Measurements from ENCODE around the gene MAB21L1. TPM values are rescaled to one million over a fixed set of nuclear protein-coding genes. Genes with fewer than 3 reads are reported as not detected.

The MAB21L1 gene
- total and polyA plus RNA-seq, 2 of the 8 experiments (the other 6 are each of a cell fraction or from before 2014, with no cell fraction given) = not detected

DNA sequence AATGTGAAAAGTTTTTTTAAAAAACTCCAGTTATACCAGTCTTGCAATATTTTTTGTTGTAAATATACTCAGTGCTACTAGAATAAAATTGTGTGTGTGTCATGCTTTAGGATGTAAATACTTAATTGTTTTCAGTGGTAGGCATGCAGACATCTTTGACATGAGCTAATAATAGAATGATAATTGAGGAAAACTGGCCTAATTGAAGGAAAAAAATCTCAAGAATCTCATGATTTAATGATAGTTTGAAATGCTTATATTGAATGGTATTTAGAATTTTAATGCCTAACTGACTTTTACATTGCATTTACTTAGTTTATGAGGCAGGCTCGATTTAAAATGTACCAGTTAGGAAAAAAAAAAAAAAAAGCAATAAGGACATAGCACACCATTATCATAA, 3.2 kb upstream of the MAB21L1 start:
- Histone ChIP-seq H2BK120ac (replicated peaks; ENCODE audit: low read depth, low read length) (no peak overlapping the region), H2BK15ac (ENCODE audit: low read length) (no peak overlapping the region)
- 67% methylated on average over 1 of the region's 1 CpG; no CpG with 5 or more reads in 1 of the 2 experiments for WGBS, 2 experiments (ENCODE audit: extremely low coverage in 1 of 2, insufficient coverage in 1 of 2, insufficient read length in 1 of 2, insufficient replicate concordance in 2 of 2, low coverage in 1 of 2, low lambda C conversion rate in 2 of 2, missing lambda C conversion rate in 1 of 2)

More for the DNA sequence above, 3.2 kb upstream of the MAB21L1 start:
- Histone ChIP-seq H3K36me3 (ENCODE audit: control insufficient read depth in 2 of 4, insufficient read depth in 4 of 4, low read length in 3 of 4) (no peaks in the 10 kb centered on the region), H3K18ac (ENCODE audit: extremely low read depth, low read length) (no peak overlapping the region), H3K79me1 (ENCODE audit: low read depth, low read length) (no peaks in the 10 kb centered on the region), H3K4me3 (ENCODE audit: extremely low read depth in 1 of 4, insufficient read depth in 2 of 4, low read depth in 3 of 4, low read length in 4 of 4) (peak overlapping the region in 1 of 4 experiments; percentile 66; a peak in 1 of 8 replicates), H2BK12ac (ENCODE audit: low read depth, low read length) (no peak overlapping the region), H3K79me2 (ENCODE audit: control insufficient read depth in 1 of 2, insufficient read depth in 2 of 2, low read length in 2 of 2) (no peaks in the 10 kb centered on the region), H2BK5ac (ENCODE audit: low read depth, low read length) (no peak overlapping the region), H3K23ac (ENCODE audit: insufficient read length) (no peak overlapping the region), H3K9me3 (ENCODE audit: insufficient read depth in 2 of 2, low read depth in 1 of 2, low read length in 1 of 2) (no peaks in the 10 kb centered on the region), H3K14ac (ENCODE audit: insufficient read length) (no peak overlapping the region), H2AK5ac (ENCODE audit: low read depth, low read length) (no peak overlapping the region), H3K4me1 (replicated peaks in 1 of 4; ENCODE audit: control insufficient read depth in 3 of 4, insufficient read depth in 4 of 4, low read length in 3 of 4) (peaks cover 6 to 27% (median 20%) of the 10 kb centered on the region in 4 experiments), H3K4me2 (ENCODE audit: insufficient read depth in 1 of 2, low read depth in 2 of 2, low read length in 2 of 2) (peak overlapping the region in 1 of 2 experiments; percentile 98; a peak in 1 of 4 replicates), H2BK20ac (ENCODE audit: low read length) (no peak overlapping the region), H2AFZ (ENCODE audit: low read length) (no peak overlapping the region), H3K4ac (replicated peaks; ENCODE audit: insufficient read length, low read depth, low read length) (no peak overlapping the region), H3K27ac (ENCODE audit: low read depth, low read length) (no peak overlapping the region), H4K8ac (ENCODE audit: extremely low read depth, insufficient read depth, low read length) (no peak overlapping the region), H3K23me2 (ENCODE audit: low read depth, low read length) (peaks cover 18% of the 10 kb centered on the region), H3K9ac (replicated peaks in 1 of 4; ENCODE audit: extremely low read depth in 1 of 4, low read depth in 3 of 4, low read length in 3 of 4) (no peak overlapping the region), H4K91ac (replicated peaks; ENCODE audit: insufficient read length, low read length) (no peak overlapping the region), H3K27me3 (replicated peaks in 1 of 4; ENCODE audit: control insufficient read depth in 3 of 4, extremely low read depth in 1 of 4, insufficient read depth in 3 of 4, low read length in 3 of 4) (peaks cover 26 to 45% (median 37%) of the 10 kb centered on the region in 4 experiments), H4K5ac (ENCODE audit: insufficient read length, low read depth, low read length) (no peak overlapping the region), H4K20me1 (replicated peaks in 1 of 2; ENCODE audit: control insufficient read depth in 1 of 2, insufficient read depth in 2 of 2, low read length in 2 of 2) (peaks cover 11 to 26% of the 10 kb centered on the region in 2 experiments), H3K56ac (replicated peaks; ENCODE audit: insufficient read length, low read depth, low read length) (no peak overlapping the region)
- CTCF ChIA-PET (ENCODE audit: partially characterized antibody) = interaction anchor here (1.1 to 1.2 kb wide), 2 partner anchors 10 to 240 kb away, joined by 3 to 4 read pairs; no protein-coding TSS in a partner anchor
- FAIRE-seq (no peak), DNase-seq (ENCODE audit: low read depth in 1 of 2, low spot score in 2 of 2) (no peak)
- POLR2A ChIA-PET (ENCODE audit: partially characterized antibody) = no interaction called here

Data from H1 (cell line).